LNCAP (cell line): ENCODE data around the gene MTMR2.

Experiments used
- TF ChIP-seq, protein P1 (sequence below): fragments of 450-650 bp; IDR thresholded peaks from 2 replicates; pipeline ENCODE4 v1.5.1; 2017; ENCODE audit warnings: mild to moderate bottlenecking

Gene MTMR2

DNA sequence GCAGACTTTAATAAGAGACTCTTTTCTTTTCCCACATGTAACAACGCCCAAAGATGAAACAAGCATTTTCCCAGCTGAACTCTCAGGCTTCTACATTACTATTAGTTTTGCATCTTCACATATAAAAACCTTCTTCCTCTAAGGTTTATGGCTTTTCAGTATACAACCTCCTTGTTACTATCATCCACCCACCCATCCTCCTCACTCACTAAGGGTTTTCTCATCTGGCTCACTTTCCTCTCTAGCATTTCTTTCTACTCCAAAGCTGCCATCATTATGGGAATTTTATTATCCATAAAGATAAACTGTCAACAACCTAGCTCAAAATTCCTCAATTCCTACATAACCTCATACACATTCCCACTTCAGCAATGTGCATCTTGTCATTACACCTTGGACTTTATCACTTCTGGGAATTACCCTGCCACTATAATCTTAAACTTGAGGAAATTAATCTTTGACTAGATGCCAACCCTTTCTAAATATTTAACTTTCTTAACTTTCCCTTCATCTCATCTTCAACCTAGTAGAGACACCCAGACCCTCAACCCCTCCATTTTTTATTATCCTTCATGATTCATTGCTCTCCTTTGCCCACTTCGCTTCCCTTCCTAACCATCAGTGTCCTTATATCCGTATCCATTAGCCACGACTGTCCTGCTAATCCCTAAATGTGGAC is 30.9 kb downstream of the MTMR2 start:
- TF ChIP-seq, protein P1, sequence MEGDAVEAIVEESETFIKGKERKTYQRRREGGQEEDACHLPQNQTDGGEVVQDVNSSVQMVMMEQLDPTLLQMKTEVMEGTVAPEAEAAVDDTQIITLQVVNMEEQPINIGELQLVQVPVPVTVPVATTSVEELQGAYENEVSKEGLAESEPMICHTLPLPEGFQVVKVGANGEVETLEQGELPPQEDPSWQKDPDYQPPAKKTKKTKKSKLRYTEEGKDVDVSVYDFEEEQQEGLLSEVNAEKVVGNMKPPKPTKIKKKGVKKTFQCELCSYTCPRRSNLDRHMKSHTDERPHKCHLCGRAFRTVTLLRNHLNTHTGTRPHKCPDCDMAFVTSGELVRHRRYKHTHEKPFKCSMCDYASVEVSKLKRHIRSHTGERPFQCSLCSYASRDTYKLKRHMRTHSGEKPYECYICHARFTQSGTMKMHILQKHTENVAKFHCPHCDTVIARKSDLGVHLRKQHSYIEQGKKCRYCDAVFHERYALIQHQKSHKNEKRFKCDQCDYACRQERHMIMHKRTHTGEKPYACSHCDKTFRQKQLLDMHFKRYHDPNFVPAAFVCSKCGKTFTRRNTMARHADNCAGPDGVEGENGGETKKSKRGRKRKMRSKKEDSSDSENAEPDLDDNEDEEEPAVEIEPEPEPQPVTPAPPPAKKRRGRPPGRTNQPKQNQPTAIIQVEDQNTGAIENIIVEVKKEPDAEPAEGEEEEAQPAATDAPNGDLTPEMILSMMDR: no peak

DNA sequence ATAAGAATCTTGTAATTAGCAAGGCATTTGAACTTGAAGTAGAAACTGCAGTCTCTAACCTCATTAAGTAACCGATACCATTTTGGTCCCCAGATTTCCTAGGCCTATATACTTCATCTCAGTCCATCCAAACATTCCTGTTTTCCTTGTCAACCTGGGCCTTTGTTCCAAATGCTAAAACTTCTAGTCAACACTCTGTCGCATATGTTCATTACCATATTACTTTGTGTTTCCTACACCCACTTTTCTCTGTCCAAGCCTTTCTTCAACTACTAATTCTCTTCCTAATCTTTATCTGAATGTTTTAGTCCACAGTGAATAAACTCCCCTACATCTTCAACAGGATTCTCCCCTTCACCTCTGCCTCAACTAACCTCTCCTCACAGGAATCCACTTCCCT is 31.4 kb downstream of the MTMR2 start:
- TF ChIP-seq, protein P1: no peak

DNA sequence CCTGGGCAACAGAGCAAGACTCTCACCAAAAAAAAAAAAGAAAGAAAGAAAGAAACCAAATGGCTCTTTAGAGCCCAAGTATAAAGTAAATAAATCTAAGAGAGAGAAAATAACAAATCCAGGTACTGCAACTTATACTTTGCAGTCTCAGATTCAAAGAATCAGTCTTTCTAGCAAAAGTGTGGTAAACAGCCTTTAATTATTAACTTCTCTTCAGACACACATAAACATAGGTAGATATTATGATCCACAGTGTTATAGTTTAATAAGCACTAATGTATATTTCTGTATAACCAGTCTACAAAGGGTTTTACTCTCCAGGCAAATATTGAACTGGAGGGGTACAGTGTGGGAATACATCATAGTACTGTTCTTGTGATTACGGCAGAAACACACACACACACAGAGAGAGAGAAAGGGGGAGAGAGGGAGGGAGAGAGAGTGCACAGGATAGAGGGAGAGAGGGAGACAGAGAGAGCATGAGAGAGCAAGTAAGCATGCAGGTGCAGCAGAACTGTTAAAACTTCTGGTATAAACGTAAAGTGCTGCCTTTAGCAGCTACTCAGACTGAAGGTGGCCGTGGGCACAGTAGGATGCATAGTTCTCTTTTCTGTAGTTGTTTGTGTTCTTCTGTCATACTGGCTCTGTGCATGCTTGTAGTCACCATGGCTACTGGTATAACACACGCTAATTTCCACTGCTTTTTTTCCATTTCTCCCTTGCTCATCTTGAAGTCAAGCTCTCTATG is 32.3 kb downstream of the MTMR2 start:
- TF ChIP-seq, protein P1: no peak

DNA sequence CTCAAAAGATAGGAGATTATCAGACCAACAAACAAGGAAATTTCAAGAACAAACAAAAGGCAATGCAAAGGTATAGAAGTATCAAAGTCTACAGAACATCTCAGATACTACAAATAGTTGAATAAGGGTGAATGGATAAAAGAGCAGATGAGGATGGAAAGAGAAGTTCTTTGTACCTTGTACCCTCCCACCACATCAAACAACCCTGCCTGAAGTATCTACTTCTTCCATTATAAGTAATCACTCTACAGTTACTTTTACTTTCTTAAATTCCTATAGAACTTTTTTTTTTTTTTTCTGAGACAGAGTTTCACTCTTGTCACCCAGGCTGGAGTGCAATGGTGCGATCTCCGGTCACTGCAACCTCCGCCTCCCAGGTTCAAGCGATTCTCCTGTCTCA is 35.1 kb downstream of the MTMR2 start:
- TF ChIP-seq, protein P1: no peak

DNA sequence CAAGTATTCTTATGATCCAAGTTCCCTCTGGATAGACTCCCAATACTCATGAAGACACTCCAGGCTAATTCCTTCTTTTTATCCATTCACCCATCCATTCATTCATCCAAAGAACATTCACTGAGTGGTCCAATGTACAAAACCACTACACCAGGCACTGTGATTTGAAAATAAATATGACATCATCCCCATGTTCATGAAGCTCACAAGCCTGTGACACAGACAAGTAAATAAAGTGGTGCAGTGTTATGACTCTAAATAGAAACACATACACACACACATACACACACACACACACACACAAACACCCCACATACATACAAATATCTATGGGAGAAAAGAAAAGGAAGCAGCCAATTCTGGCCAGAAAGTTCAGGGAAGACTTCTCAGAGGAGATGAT is 35.5 kb downstream of the MTMR2 start:
- TF ChIP-seq, protein P1: no peak

DNA sequence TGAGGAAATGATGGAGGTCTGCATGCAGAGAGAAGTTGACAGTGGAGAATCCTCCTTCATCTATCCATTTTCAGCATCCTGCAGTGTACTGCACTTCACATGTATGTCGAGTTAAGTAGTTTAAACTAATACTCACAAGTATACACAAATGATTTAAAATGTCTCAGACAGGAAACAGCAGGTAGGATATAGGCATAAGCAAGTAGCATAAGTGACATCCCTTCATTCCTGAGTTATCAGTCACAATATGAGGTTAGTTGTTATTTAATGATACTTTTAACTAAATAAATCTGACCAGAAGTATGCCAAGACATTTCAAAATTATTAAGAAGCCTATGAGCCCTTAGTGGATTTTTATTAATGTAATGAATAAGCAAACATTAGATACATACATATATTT is 37.4 kb downstream of the MTMR2 start:
- TF ChIP-seq, protein P1: no peak

DNA sequence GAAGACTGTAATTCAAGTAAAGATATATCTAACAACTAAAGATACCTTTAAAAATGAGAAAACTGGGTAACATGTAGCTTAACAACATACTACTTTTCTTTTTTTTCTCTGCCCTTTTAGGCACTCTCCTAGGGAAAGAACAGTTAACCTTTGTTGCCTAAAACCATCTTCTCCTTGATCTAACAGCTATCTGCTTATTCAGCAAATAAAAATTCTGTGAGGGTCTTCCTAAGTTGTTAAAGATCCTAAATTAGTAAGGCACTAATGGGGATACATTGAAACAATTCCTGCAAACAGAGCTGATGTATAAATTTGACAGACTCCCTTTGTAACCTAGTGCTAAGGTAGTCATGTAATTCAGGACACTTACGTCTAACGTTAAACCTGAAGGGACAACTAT is 39.1 kb downstream of the MTMR2 start:
- TF ChIP-seq, protein P1: no peak
